HEK293 (cell line): Measurements from ENCODE around the gene SENP1.
A peak's percentile ranks its signal among the peaks of the same experiment; 100 is the strongest.

Experiments used
- CTCF ChIA-PET: fragments of 350-600 bp; formaldehyde crosslinking; extraction: SDS; loops from one replicate; lab custom pipeline; 2021; ENCODE audit warnings: antibody characterized with exemption; lab: Yijun Ruan, JAX
- POLR2A ChIA-PET: fragments of 300-600 bp; formaldehyde crosslinking; extraction: SDS; loops from one replicate; lab custom pipeline; 2020; ENCODE audit warnings: antibody characterized with exemption, inconsistent platforms; lab: Yijun Ruan, JAX
- H3K27ac ChIP-seq: fragments of 200-500 bp; sonication (Bioruptor generic); 2 replicates; pipeline ENCODE4 v1.5.1; 2014; ENCODE audit warnings: low read depth, low read length, control low read depth, inconsistent platforms; ENCODE audit errors: extremely low read depth
- H3K36me3 ChIP-seq, 2 experiments: fragments of 200-500 bp in 1 of 2; sonication (Bioruptor generic) in 1 of 2; 1 replicate in 1 of 2; 2 replicates in 1 of 2; pipeline ENCODE4 v1.5.1; 2014 to 2017; ENCODE audit warnings: inconsistent platforms in 2 of 2, low read length in 2 of 2; ENCODE audit not compliant: control insufficient read depth in 2 of 2, insufficient read depth in 1 of 2
- H3K4me1 ChIP-seq: fragments of 200-500 bp; sonication (Bioruptor generic); 2 replicates; pipeline ENCODE4 v1.5.1; 2014; ENCODE audit warnings: mild to moderate bottlenecking, low read length, inconsistent platforms; ENCODE audit not compliant: control insufficient read depth, insufficient read depth
- H3K4me3 ChIP-seq: 2 replicates; pipeline ENCODE4 v1.5.1; 2011; ENCODE audit warnings: low read depth, mild to moderate bottlenecking, control low read depth, low read length, moderate library complexity
- H3K9me3 ChIP-seq: fragments of 200-500 bp; sonication (Bioruptor generic); 2 replicates; pipeline ENCODE4 v1.5.1; 2014; ENCODE audit warnings: low read depth, low read length, inconsistent platforms; ENCODE audit not compliant: control insufficient read depth, insufficient read depth
- MZF1 ChIP-seq: fragments of 450-650 bp; formaldehyde crosslinking; IDR thresholded peaks from 2 replicates; pipeline ENCODE4 v1.5.1; 2017; ENCODE audit warnings: missing biosample characterization, missing genetic modification characterization, borderline replicate concordance
- PATZ1 ChIP-seq: fragments of 450-650 bp; formaldehyde crosslinking; IDR thresholded peaks from 2 replicates; pipeline ENCODE4 v1.5.1; 2016; ENCODE audit warnings: missing biosample characterization, missing genetic modification characterization
- WT1 ChIP-seq: fragments of 450-650 bp; formaldehyde crosslinking; IDR thresholded peaks from 2 replicates; pipeline ENCODE4 v1.5.1; 2016; ENCODE audit warnings: missing biosample characterization, missing genetic modification characterization
- ZBTB17 ChIP-seq: fragments of 450-650 bp; formaldehyde crosslinking; IDR thresholded peaks from 2 replicates; pipeline ENCODE4 v1.5.1; 2016; ENCODE audit warnings: missing biosample characterization, missing genetic modification characterization
- ZBTB20 ChIP-seq: fragments of 450-650 bp; formaldehyde crosslinking; IDR thresholded peaks from 2 replicates; pipeline ENCODE4 v1.5.1; 2016; ENCODE audit warnings: missing biosample characterization, missing genetic modification characterization
- ZBTB26 ChIP-seq: fragments of 450-650 bp; formaldehyde crosslinking; optimal IDR thresholded peaks from 2 replicates; pipeline ENCODE3; 2016; ENCODE audit warnings: missing biosample characterization, mild to moderate bottlenecking, missing genetic modification characterization
- ZFP69B ChIP-seq: fragments of 450-650 bp; formaldehyde crosslinking; IDR thresholded peaks from 2 replicates; pipeline ENCODE4 v1.5.1; 2016; ENCODE audit warnings: missing biosample characterization, missing genetic modification characterization
- ZNF184 ChIP-seq: fragments of 450-650 bp; IDR thresholded peaks from 2 replicates; pipeline ENCODE4 v1.5.1; 2018; ENCODE audit warnings: missing biosample characterization, mild to moderate bottlenecking, missing genetic modification characterization
- ZNF324 ChIP-seq: fragments of 450-650 bp; formaldehyde crosslinking; IDR thresholded peaks from 2 replicates; pipeline ENCODE4 v1.5.1; 2016; ENCODE audit warnings: missing biosample characterization, missing genetic modification characterization
- ZNF394 ChIP-seq: fragments of 450-650 bp; formaldehyde crosslinking; IDR thresholded peaks from 2 replicates; pipeline ENCODE4 v1.5.1; 2016; ENCODE audit warnings: missing biosample characterization, missing genetic modification characterization, mild to moderate bottlenecking, moderate library complexity, borderline replicate concordance
- ZNF433 ChIP-seq: fragments of 450-650 bp; formaldehyde crosslinking; IDR thresholded peaks from 2 replicates; pipeline ENCODE4 v1.5.1; 2016; ENCODE audit warnings: missing biosample characterization, missing genetic modification characterization, low read depth
- ZNF488 ChIP-seq: fragments of 450-650 bp; formaldehyde crosslinking; IDR thresholded peaks from 2 replicates; pipeline ENCODE4 v1.5.1; 2016; ENCODE audit warnings: missing biosample characterization, missing genetic modification characterization
- ZNF513 ChIP-seq: fragments of 450-650 bp; IDR thresholded peaks from 2 replicates; pipeline ENCODE4 v1.5.1; 2018; ENCODE audit warnings: missing biosample characterization, missing genetic modification characterization
- ZNF518A ChIP-seq: fragments of 450-650 bp; formaldehyde crosslinking; conservative IDR thresholded peaks from 2 replicates; pipeline ENCODE4 v1.5.1; 2016; ENCODE audit warnings: low read depth, missing biosample characterization, missing genetic modification characterization
- ZNF529 ChIP-seq: fragments of 450-650 bp; formaldehyde crosslinking; IDR thresholded peaks from 2 replicates; pipeline ENCODE4 v1.5.1; 2017; ENCODE audit warnings: missing genetic modification characterization, missing biosample characterization; ENCODE audit not compliant: insufficient replicate concordance
- ZNF544 ChIP-seq: fragments of 450-650 bp; formaldehyde crosslinking; IDR thresholded peaks from 2 replicates; pipeline ENCODE4 v1.5.0; 2017; ENCODE audit warnings: missing biosample characterization, missing genetic modification characterization
- ZNF549 ChIP-seq: fragments of 450-650 bp; IDR thresholded peaks from 2 replicates; pipeline ENCODE4 v1.5.1; 2018; ENCODE audit warnings: missing biosample characterization, missing genetic modification characterization, mild to moderate bottlenecking, inconsistent platforms, moderate library complexity
- ZNF623 ChIP-seq: fragments of 450-650 bp; formaldehyde crosslinking; IDR thresholded peaks from 2 replicates; pipeline ENCODE4 v1.5.1; 2016; ENCODE audit warnings: missing biosample characterization, missing genetic modification characterization
- ZNF747 ChIP-seq: fragments of 450-650 bp; formaldehyde crosslinking; IDR thresholded peaks from 2 replicates; pipeline ENCODE4 v1.5.1; 2016; ENCODE audit warnings: missing biosample characterization, missing genetic modification characterization
- ZNF777 ChIP-seq: fragments of 450-650 bp; formaldehyde crosslinking; IDR thresholded peaks from 2 replicates; pipeline ENCODE4 v1.5.1; 2017; ENCODE audit warnings: missing biosample characterization, missing genetic modification characterization, borderline replicate concordance

The SENP1 gene

GRCh38 chr12:48021485-48022179 is 84.2 kb downstream of the SENP1 start (continued):
- peak; percentile 50; the same call in 1 of the 2 replicates for TF ChIP-seq ZNF518A
- TF ChIP-seq ZNF488 (tag by site-specific recombination), result peak; percentile 72; the same call in 1 of the 2 replicates
- no peak for TF ChIP-seq ZNF529 (tag by site-specific recombination)
- no peak for TF ChIP-seq ZBTB26 (tag by site-specific recombination)
- no peak for TF ChIP-seq ZNF544 (tag by site-specific recombination)
- no peak for TF ChIP-seq ZNF184 (tag by site-specific recombination)
- no peak for TF ChIP-seq ZNF747
- TF ChIP-seq ZNF623 (tag by site-specific recombination), result no peak
- TF ChIP-seq ZNF549 (tag by site-specific recombination), result no peak
- peak; percentile 76 for TF ChIP-seq ZNF394 (tag by site-specific recombination)
- peak; percentile 24; the same call in 1 of the 2 replicates for TF ChIP-seq ZBTB20 (tag by site-specific recombination)
- TF ChIP-seq ZBTB17 (tag by site-specific recombination), result peak; percentile 88

GRCh38 chr12:48019639-48020265 is 86.1 kb downstream of the SENP1 start:
- ChIA-PET POLR2A (no interaction called here), CTCF (no interaction called here)
- Histone ChIP-seq H3K4me3 (no peak overlapping the region), H3K27ac (no peak overlapping the region), H3K36me3 (no peaks in the 10 kb centered on the region), H3K9me3 (no peaks in the 10 kb centered on the region), H3K4me1 (peaks cover 25% of the 10 kb centered on the region)
- TF ChIP-seq ZNF324 (tag by site-specific recombination) (no peak), WT1 (tag by site-specific recombination) (no peak), MZF1 (tag by site-specific recombination) (peak; percentile 96)

- Histone ChIP-seq H3K4me3 (no peak overlapping the region), H3K9me3 (no peaks in the 10 kb centered on the region), H3K36me3 (no peaks in the 10 kb centered on the region), H3K27ac (no peak overlapping the region), H3K4me1 (peaks cover 22% of the 10 kb centered on the region)
- ChIA-PET CTCF (no interaction called here), POLR2A (no interaction called here)
- TF ChIP-seq ZNF777 (tag by site-specific recombination), result no peak
- no peak for TF ChIP-seq ZFP69B (tag by site-specific recombination)
- no peak for TF ChIP-seq PATZ1 (tag by site-specific recombination)
- no peak for TF ChIP-seq ZNF513 (tag by site-specific recombination)
- no peak for TF ChIP-seq ZNF433
Observed at GRCh38 chr12:48018618-48018995, 87.3 kb downstream of the SENP1 start.
